ENCODE measurements around the gene SVIL. TPM values are rescaled to one million over a fixed set of nuclear protein-coding genes. Genes with fewer than 3 reads are reported as not detected.

The SVIL gene
- polyA plus RNA-seq, 1 experiment, result 5.7 TPM

GRCh38 chr10:29534590-29534989, 100.2 kb downstream of the SVIL start:
- Histone ChIP-seq H3K4me3 (ENCODE audit: low read depth, low read length) (no peak overlapping the region), H3K27me3 (ENCODE audit: control insufficient read depth, insufficient read depth, low read length) (peaks cover 10% of the 10 kb centered on the region), H3K36me3 (ENCODE audit: control insufficient read depth, insufficient read depth, low read length) (no peaks in the 10 kb centered on the region)
- ChIA-PET CTCF (interaction anchor here (0.7 to 2.3 kb wide), 17 partner anchors 10 to 301 kb away, joined by 3 to 25 read pairs (median 4); no protein-coding TSS in a partner anchor), POLR2A (interaction anchor here (0.6 kb wide), 1 partner anchor 744 kb away, joined by 4 read pairs; no protein-coding TSS in a partner anchor)
- TF ChIP-seq CTCF (IDR thresholded peaks at IDR 0.05; ENCODE audit: insufficient read depth, low read depth, low read length), result no peak
- DNase-seq (ENCODE audit: low read depth), result no peak

GRCh38 chr10:29533696-29534285, 101.0 kb downstream of the SVIL start:
- ChIA-PET CTCF (interaction anchor here (1.6 to 2.3 kb wide), 3 partner anchors 9 to 37 kb away, joined by 4 to 25 read pairs (median 24); no protein-coding TSS in a partner anchor), POLR2A (no interaction called here)
- no peak overlapping the region for H3K4me3 ChIP-seq (ENCODE audit: low read depth, low read length)
- DNase-seq (ENCODE audit: low read depth), result no peak
- H3K27me3 ChIP-seq (ENCODE audit: control insufficient read depth, insufficient read depth, low read length), result peaks cover 8% of the 10 kb centered on the region
- no peak for TF ChIP-seq CTCF (IDR thresholded peaks at IDR 0.05; ENCODE audit: insufficient read depth, low read depth, low read length)
- H3K36me3 ChIP-seq (ENCODE audit: control insufficient read depth, insufficient read depth, low read length), result no peaks in the 10 kb centered on the region

- ChIA-PET CTCF (interaction anchor here (0.8 to 1.6 kb wide), 3 partner anchors 37 to 140 kb away, joined by 3 to 4 read pairs (median 4); no protein-coding TSS in a partner anchor), POLR2A (no interaction called here)
- Histone ChIP-seq H3K4me3 (ENCODE audit: low read depth, low read length) (no peak overlapping the region), H3K27me3 (ENCODE audit: control insufficient read depth, insufficient read depth, low read length) (peaks cover 8% of the 10 kb centered on the region), H3K36me3 (ENCODE audit: control insufficient read depth, insufficient read depth, low read length) (no peaks in the 10 kb centered on the region)
- no peak for DNase-seq (ENCODE audit: low read depth)
- TF ChIP-seq CTCF (IDR thresholded peaks at IDR 0.05; ENCODE audit: insufficient read depth, low read depth, low read length), result no peak
These were observed 101.7 kb downstream of the SVIL start for GRCh38 chr10:29533046-29533445.

GRCh38 chr10:29532256-29532878, 102.4 kb downstream of the SVIL start:
- Histone ChIP-seq H3K36me3 (ENCODE audit: control insufficient read depth, insufficient read depth, low read length) (no peaks in the 10 kb centered on the region), H3K4me3 (ENCODE audit: low read depth, low read length) (no peak overlapping the region), H3K27me3 (ENCODE audit: control insufficient read depth, insufficient read depth, low read length) (peaks cover 8% of the 10 kb centered on the region)
- no peak for TF ChIP-seq CTCF (IDR thresholded peaks at IDR 0.05; ENCODE audit: insufficient read depth, low read depth, low read length)
- CTCF ChIA-PET, result interaction anchor here (0.8 to 1.1 kb wide), 2 partner anchors 51 to 139 kb away, joined by 3 to 4 read pairs; no protein-coding TSS in a partner anchor
- POLR2A ChIA-PET, result no interaction called here
- DNase-seq (ENCODE audit: low read depth), result no peak

- H3K27me3 ChIP-seq (ENCODE audit: control insufficient read depth, insufficient read depth, low read length), result peaks cover 7% of the 10 kb centered on the region
- POLR2A ChIA-PET, result no interaction called here
- H3K36me3 ChIP-seq (ENCODE audit: control insufficient read depth, insufficient read depth, low read length), result no peaks in the 10 kb centered on the region
- no peak for DNase-seq (ENCODE audit: low read depth)
- CTCF ChIA-PET, result interaction anchor here (2.5 kb wide), 1 partner anchor 17 kb away, joined by 15 read pairs; no protein-coding TSS in a partner anchor
- TF ChIP-seq CTCF (IDR thresholded peaks at IDR 0.05; ENCODE audit: insufficient read depth, low read depth, low read length), result no peak
- no peak overlapping the region for H3K4me3 ChIP-seq (ENCODE audit: low read depth, low read length)
These were observed 104.4 kb downstream of the SVIL start for GRCh38 chr10:29530112-29530976.

All from BJ (cell line).